OCI-LY1 (cell line): ENCODE results near the gene RREB1.

Experiments used
- H2AFZ ChIP-seq: fragments of 200-600 bp; sonication (generic), shearing (Covaris generic); 2 replicates; pipeline ENCODE4 v1.6.0; 2014; ENCODE audit warnings: antibody characterized with exemption, mild to moderate bottlenecking, low read length
- H3F3A ChIP-seq: fragments of 200-600 bp; sonication (generic), shearing (Covaris generic); 2 replicates; pipeline ENCODE4 v1.6.0; 2014; ENCODE audit warnings: mild to moderate bottlenecking, antibody characterized with exemption, low read length, moderate library complexity; ENCODE audit not compliant: insufficient read depth
- H3K27ac ChIP-seq: fragments of 200-600 bp; sonication (generic); 2 replicates; pipeline ENCODE4 v1.5.1; 2014; ENCODE audit warnings: low read length, mixed run types, mild to moderate bottlenecking, low read depth; ENCODE audit not compliant: poor library complexity, severe bottlenecking
- H3K27me3 ChIP-seq: fragments of 200-600 bp; sonication (generic); 2 replicates; pipeline ENCODE4 v1.6.0; 2014; ENCODE audit warnings: antibody characterized with exemption, mild to moderate bottlenecking, low read length, moderate library complexity; ENCODE audit not compliant: insufficient read depth
- H3K36me3 ChIP-seq: fragments of 200-600 bp; sonication (generic); 2 replicates; pipeline ENCODE4 v1.6.1; 2014; ENCODE audit warnings: mild to moderate bottlenecking, antibody characterized with exemption, low read length, moderate library complexity, mixed read lengths; ENCODE audit not compliant: insufficient read depth
- H3K4me1 ChIP-seq: fragments of 200-600 bp; sonication (generic); 2 replicates; pipeline ENCODE4 v1.5.1; 2014; ENCODE audit warnings: mild to moderate bottlenecking, low read length, moderate library complexity; ENCODE audit not compliant: insufficient read depth, severe bottlenecking
- H3K4me2 ChIP-seq: fragments of 200-600 bp; sonication (generic), shearing (Covaris generic); 2 replicates; pipeline ENCODE4 v1.6.1; 2014; ENCODE audit warnings: low read length
- H3K4me3 ChIP-seq: fragments of 200-600 bp; sonication (generic); 2 replicates; pipeline ENCODE4 v1.5.1; 2014; ENCODE audit warnings: low read length, low read depth, mild to moderate bottlenecking, mixed read lengths; ENCODE audit not compliant: poor library complexity, severe bottlenecking
- H3K79me2 ChIP-seq: fragments of 200-600 bp; shearing (Covaris generic); 2 replicates; pipeline ENCODE4 v1.6.1; 2016; ENCODE audit warnings: mixed run types, low read length, mixed read lengths; ENCODE audit not compliant: insufficient read depth
- H3K9ac ChIP-seq: fragments of 200-600 bp; sonication (generic), shearing (Covaris generic); 2 replicates; pipeline ENCODE4 v1.6.1; 2014; ENCODE audit warnings: mild to moderate bottlenecking, low read length, mixed read lengths
- H3K9me2 ChIP-seq: fragments of 200-600 bp; sonication (generic), shearing (Covaris generic); 2 replicates; pipeline ENCODE4 v1.6.1; 2014; ENCODE audit warnings: low read depth, mild to moderate bottlenecking, low read length, mixed read lengths
- H3K9me3 ChIP-seq: fragments of 200-600 bp; shearing (Covaris generic); 2 replicates; pipeline ENCODE4 v1.6.1; 2014; ENCODE audit warnings: low read length, mixed read lengths
- H4K20me1 ChIP-seq: fragments of 200-600 bp; sonication (generic), shearing (Covaris generic); 2 replicates; pipeline ENCODE4 v1.6.0; 2016; ENCODE audit warnings: mild to moderate bottlenecking, low read length; ENCODE audit not compliant: insufficient read depth
- EZH2 ChIP-seq: fragments of 200-600 bp; sonication (generic), shearing (Covaris generic); IDR thresholded peaks from 2 replicates; pipeline ENCODE4 v1.8.0; 2017; ENCODE audit warnings: borderline replicate concordance, mixed run types, mild to moderate bottlenecking, antibody characterized with exemption, low read length, moderate library complexity, mixed read lengths
- TF ChIP-seq, protein P1 (sequence below): fragments of 200-600 bp; sonication (generic), shearing (Covaris generic); IDR thresholded peaks from 2 replicates; pipeline ENCODE4 v1.5.1; 2017; ENCODE audit warnings: mild to moderate bottlenecking, antibody characterized with exemption, low read length, moderate library complexity, mixed read lengths

The RREB1 gene

GRCh38 chr6:7078856-7079255 lies 28.9 kb upstream of the RREB1 start:
- H3K9me2 ChIP-seq: no peaks in the 10 kb centered on the region
- no peak overlapping the region for H3K9ac ChIP-seq
- no peak overlapping the region for H2AFZ ChIP-seq

DNA sequence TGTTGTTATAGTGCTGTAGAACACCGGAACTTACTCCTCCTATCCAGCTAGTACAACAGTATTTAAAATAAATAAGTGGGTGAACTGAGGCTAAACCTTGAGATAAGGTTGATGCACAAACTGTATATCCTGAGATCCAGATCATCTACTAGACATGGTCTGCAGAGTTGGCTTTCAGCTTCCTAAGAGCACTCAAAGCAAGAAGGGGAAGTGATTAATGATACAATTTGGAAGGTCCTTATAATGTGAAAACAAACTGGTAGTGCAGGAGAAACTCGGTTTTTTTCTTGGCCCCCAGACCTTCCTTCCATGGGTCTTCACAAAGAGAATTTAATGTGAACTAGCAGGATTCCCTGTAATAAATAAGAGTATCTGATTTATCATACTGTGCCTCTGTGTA lies 27.4 kb upstream of the RREB1 start:
- Histone ChIP-seq H3K4me3 (no peak overlapping the region), H3K27ac (no peak overlapping the region), H3K9me3 (no peaks in the 10 kb centered on the region), H4K20me1 (no peaks in the 10 kb centered on the region), H3K9ac (no peak overlapping the region), H3K79me2 (no peaks in the 10 kb centered on the region), H3K4me1 (no peaks in the 10 kb centered on the region), H3K9me2 (no peaks in the 10 kb centered on the region), H2AFZ (no peak overlapping the region), H3K4me2 (no peak overlapping the region), H3F3A (no peaks in the 10 kb centered on the region), H3K27me3 (peaks cover 4% of the 10 kb centered on the region; the same call in 1 of the 2 replicates), H3K36me3 (no peaks in the 10 kb centered on the region)
- TF ChIP-seq EZH2: no peak
- TF ChIP-seq, protein P1, sequence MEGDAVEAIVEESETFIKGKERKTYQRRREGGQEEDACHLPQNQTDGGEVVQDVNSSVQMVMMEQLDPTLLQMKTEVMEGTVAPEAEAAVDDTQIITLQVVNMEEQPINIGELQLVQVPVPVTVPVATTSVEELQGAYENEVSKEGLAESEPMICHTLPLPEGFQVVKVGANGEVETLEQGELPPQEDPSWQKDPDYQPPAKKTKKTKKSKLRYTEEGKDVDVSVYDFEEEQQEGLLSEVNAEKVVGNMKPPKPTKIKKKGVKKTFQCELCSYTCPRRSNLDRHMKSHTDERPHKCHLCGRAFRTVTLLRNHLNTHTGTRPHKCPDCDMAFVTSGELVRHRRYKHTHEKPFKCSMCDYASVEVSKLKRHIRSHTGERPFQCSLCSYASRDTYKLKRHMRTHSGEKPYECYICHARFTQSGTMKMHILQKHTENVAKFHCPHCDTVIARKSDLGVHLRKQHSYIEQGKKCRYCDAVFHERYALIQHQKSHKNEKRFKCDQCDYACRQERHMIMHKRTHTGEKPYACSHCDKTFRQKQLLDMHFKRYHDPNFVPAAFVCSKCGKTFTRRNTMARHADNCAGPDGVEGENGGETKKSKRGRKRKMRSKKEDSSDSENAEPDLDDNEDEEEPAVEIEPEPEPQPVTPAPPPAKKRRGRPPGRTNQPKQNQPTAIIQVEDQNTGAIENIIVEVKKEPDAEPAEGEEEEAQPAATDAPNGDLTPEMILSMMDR: no peak

More at GRCh38 chr6:7078856-7079255, 28.9 kb upstream of the RREB1 start:
- Histone ChIP-seq H3K4me1 (peaks cover 2% of the 10 kb centered on the region), H3K36me3 (no peaks in the 10 kb centered on the region), H3K4me2 (no peak overlapping the region), H3K79me2 (no peaks in the 10 kb centered on the region), H3F3A (no peaks in the 10 kb centered on the region), H3K9me3 (no peaks in the 10 kb centered on the region), H4K20me1 (no peaks in the 10 kb centered on the region), H3K27ac (no peak overlapping the region), H3K27me3 (no peaks in the 10 kb centered on the region; the same call in 1 of the 2 replicates), H3K4me3 (no peak overlapping the region)
- no peak for TF ChIP-seq EZH2
- TF ChIP-seq, protein P1: no peak

DNA sequence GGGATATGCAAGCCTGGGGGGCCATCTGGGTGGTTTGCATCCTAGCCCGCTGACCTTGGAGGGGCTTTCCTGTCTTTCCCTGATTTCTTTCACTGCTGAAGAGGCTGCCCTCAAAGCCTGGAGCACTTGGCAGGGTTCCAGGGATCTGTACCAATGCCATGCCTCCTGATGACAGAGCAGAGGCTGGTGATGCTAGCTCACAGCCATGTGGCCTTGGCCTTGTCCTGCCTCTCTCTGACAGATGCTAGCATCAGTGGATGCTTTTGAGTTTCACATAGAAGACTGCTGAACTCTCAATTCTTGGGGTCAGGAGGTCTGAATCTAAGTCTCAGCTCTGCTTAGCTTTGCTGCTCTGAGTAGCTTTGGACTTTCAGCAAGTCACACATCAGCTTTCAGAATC lies 21.9 kb upstream of the RREB1 start:
- Histone ChIP-seq H3K9me3 (no peaks in the 10 kb centered on the region), H4K20me1 (no peaks in the 10 kb centered on the region), H3F3A (no peaks in the 10 kb centered on the region), H3K79me2 (no peaks in the 10 kb centered on the region), H3K4me3 (no peak overlapping the region), H3K4me2 (no peak overlapping the region), H3K36me3 (no peaks in the 10 kb centered on the region), H3K27ac (no peak overlapping the region), H3K4me1 (peaks cover 3% of the 10 kb centered on the region), H3K9me2 (no peaks in the 10 kb centered on the region), H3K9ac (no peak overlapping the region), H2AFZ (no peak overlapping the region), H3K27me3 (peaks cover 4% of the 10 kb centered on the region; the same call in 1 of the 2 replicates)
- TF ChIP-seq, protein P1: no peak
- TF ChIP-seq EZH2: no peak
